Measurements from ENCODE around the gene SLC38A11.

SLC38A11 gene

GRCh38 chr2:164913640-164914350 is 41.5 kb downstream of the SLC38A11 start:
- peak; percentile 36 for DNase-seq

- no peak for DNase-seq
Observed at GRCh38 chr2:164913011-164913410, 42.3 kb downstream of the SLC38A11 start.

- no peak for DNase-seq
Observed at GRCh38 chr2:164911832-164912231, 43.5 kb downstream of the SLC38A11 start.

GRCh38 chr2:164910101-164910899 is 45.0 kb downstream of the SLC38A11 start:
- peak; percentile 80 for DNase-seq

- DNase-seq = no peak
Observed at GRCh38 chr2:164906947-164907346, 48.4 kb downstream of the SLC38A11 start.

GRCh38 chr2:164905307-164905706 is 50.0 kb downstream of the SLC38A11 start:
- no peak for DNase-seq

GRCh38 chr2:164903951-164904350 is 51.4 kb downstream of the SLC38A11 start:
- DNase-seq = peak; percentile 80

GRCh38 chr2:164903204-164903603 is 52.1 kb downstream of the SLC38A11 start:
- peak; percentile 57 for DNase-seq

- no peak for DNase-seq
Observed at GRCh38 chr2:164899121-164899520, 56.2 kb downstream of the SLC38A11 start.

- DNase-seq = no peak
Observed at GRCh38 chr2:164898475-164898874, 56.9 kb downstream of the SLC38A11 start.

GRCh38 chr2:164897469-164898260 is 57.7 kb downstream of the SLC38A11 start:
- DNase-seq = no peak

GRCh38 chr2:164896634-164897355 is 58.5 kb downstream of the SLC38A11 start:
- no peak for DNase-seq

- no peak for DNase-seq
Observed at GRCh38 chr2:164896226-164896625, 59.1 kb downstream of the SLC38A11 start.

GRCh38 chr2:164891460-164891859 is 63.9 kb downstream of the SLC38A11 start:
- no peak for DNase-seq

GRCh38 chr2:164890544-164890943 is 64.8 kb downstream of the SLC38A11 start:
- peak; percentile 86 for DNase-seq

- DNase-seq = no peak
Observed at GRCh38 chr2:164888592-164888991, 66.7 kb downstream of the SLC38A11 start.

GRCh38 chr2:164887434-164888144 is 67.7 kb downstream of the SLC38A11 start:
- DNase-seq = no peak

- no peak for DNase-seq
Observed at GRCh38 chr2:164882276-164882675, 73.0 kb downstream of the SLC38A11 start.

GRCh38 chr2:164881524-164881923 is 73.8 kb downstream of the SLC38A11 start:
- no peak for DNase-seq

GRCh38 chr2:164879901-164880535 is 75.3 kb downstream of the SLC38A11 start:
- DNase-seq = no peak

- no peak for DNase-seq
Observed at GRCh38 chr2:164877927-164878326, 77.4 kb downstream of the SLC38A11 start.

GRCh38 chr2:164877169-164877568 is 78.2 kb downstream of the SLC38A11 start:
- DNase-seq = no peak
